A673 (cell line): ENCODE measurements around the gene PTRH1. TPM values are rescaled to one million over a fixed set of nuclear protein-coding genes. Genes with fewer than 3 reads are reported as not detected.

ENCODE experiments used
- BruUV-seq: library from RNA; stranded (reverse); fragments of 400-500 nt; replicated peaks from 2 replicates; lab custom pipeline; 2021; lab: Mats Ljungman, UMichigan
- CTCF ChIA-PET: fragments of 300-600 bp; sonication (Branson Sonifier 250); formaldehyde crosslinking; loops from one replicate; lab custom pipeline; 2022; ENCODE audit warnings: antibody characterized with exemption; lab: Charles Lee
- POLR2A ChIA-PET: fragments of 300-600 bp; sonication (Branson Sonifier 250); formaldehyde crosslinking; loops from one replicate; lab custom pipeline; 2022; ENCODE audit warnings: antibody characterized with exemption; ENCODE audit not compliant: low non-redundant PET; lab: Charles Lee
- DNase-seq: peaks from one replicate; pipeline ENCODE4 v3.0.0-alpha.2; 2015; ENCODE audit warnings: low spot score
- H3K27ac ChIP-seq: fragments of 200-600 bp; sonication (generic); 2 replicates; pipeline ENCODE4 v1.5.1; 2016; ENCODE audit warnings: mixed run types, low read depth, mild to moderate bottlenecking, mixed read lengths, antibody characterized with exemption, low read length; ENCODE audit not compliant: poor library complexity, severe bottlenecking
- H3K27me3 ChIP-seq: fragments of 200-600 bp; sonication (generic); replicated peaks from 2 replicates; pipeline ENCODE4 v1.6.1; 2017; ENCODE audit warnings: mixed run types, low read depth, mild to moderate bottlenecking, mixed read lengths, antibody characterized with exemption, low read length; ENCODE audit not compliant: insufficient read depth, poor library complexity
- H3K36me3 ChIP-seq: fragments of 200-600 bp; sonication (generic); 2 replicates; pipeline ENCODE4 v1.6.1; 2016; ENCODE audit warnings: mixed run types, mild to moderate bottlenecking, mixed read lengths, antibody characterized with exemption, low read length; ENCODE audit not compliant: insufficient read depth, poor library complexity, severe bottlenecking
- H3K4me1 ChIP-seq: fragments of 200-600 bp; sonication (generic); 2 replicates; pipeline ENCODE4 v1.6.1; 2017; ENCODE audit warnings: mixed run types, mild to moderate bottlenecking, mixed read lengths, antibody characterized with exemption, low read length; ENCODE audit not compliant: insufficient read depth, poor library complexity, severe bottlenecking
- H3K4me3 ChIP-seq: fragments of 200-600 bp; sonication (generic); 2 replicates; pipeline ENCODE4 v1.5.1; 2016; ENCODE audit warnings: low read depth, mixed run types, mild to moderate bottlenecking, mixed read lengths, low read length; ENCODE audit not compliant: poor library complexity, severe bottlenecking
- H3K9me3 ChIP-seq: fragments of 200-600 bp; sonication (generic); 2 replicates; pipeline ENCODE4 v1.6.1; 2016; ENCODE audit warnings: mixed run types, low read depth, mild to moderate bottlenecking, mixed read lengths, antibody characterized with exemption, low read length; ENCODE audit not compliant: poor library complexity, severe bottlenecking
- CTCF ChIP-seq: fragments of 300-800, 200-600 bp; sonication (generic); conservative IDR thresholded peaks from 2 replicates; pipeline ENCODE4 v1.5.1; 2017; ENCODE audit warnings: low read depth, mild to moderate bottlenecking, antibody characterized with exemption, low read length, moderate library complexity, mixed read lengths
- EZH2 ChIP-seq: fragments of 200-600 bp; sonication (generic); IDR thresholded peaks from 2 replicates; pipeline ENCODE4 v1.6.1; 2017; ENCODE audit warnings: borderline replicate concordance, low read depth, mild to moderate bottlenecking, mixed read lengths, antibody characterized with exemption, low read length; ENCODE audit not compliant: poor library complexity, severe bottlenecking
- intact Hi-C: fragments of 100-400 bp; cut with micrococcal nuclease; formaldehyde crosslinking; loops from one replicate; pipeline ENCODE4 v1.10.0; 2022; ENCODE audit not compliant: unreplicated experiment
- total RNA-seq: library from RNA; stranded (reverse); gene quantifications from 2 replicates; pipeline ENCODE4 v1.2.3, GENCODE V29; 2021

PTRH1 gene
- total RNA-seq, 1 experiment from 2014 or later: 9.3 TPM

DNA sequence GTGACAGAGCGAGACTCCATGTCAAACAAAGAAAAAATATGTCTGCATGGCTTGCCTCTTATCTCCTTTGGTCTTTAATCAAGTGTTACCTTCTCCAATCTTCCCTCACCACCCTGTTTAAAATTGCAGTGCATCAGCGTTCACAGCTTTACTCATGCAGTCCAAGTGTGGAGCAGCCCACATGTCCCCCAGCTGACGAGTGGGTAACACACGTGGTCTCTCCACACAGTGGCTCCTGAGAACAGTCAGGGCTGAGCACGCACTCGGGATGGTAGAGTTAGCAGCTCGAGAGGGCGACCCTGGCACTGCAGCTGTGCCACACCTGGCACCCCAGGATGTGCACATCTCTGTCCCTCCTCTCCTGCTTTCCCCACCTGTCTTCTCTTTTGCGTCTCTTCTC, 34.6 kb downstream of the PTRH1 start:
- intact Hi-C loops: no loop called here
- ChIA-PET POLR2A (no interaction called here), CTCF (no interaction called here)
- Histone ChIP-seq H3K27me3 (no peaks in the 10 kb centered on the region), H3K27ac (no peak overlapping the region), H3K9me3 (no peaks in the 10 kb centered on the region), H3K4me3 (no peak overlapping the region), H3K4me1 (no peaks in the 10 kb centered on the region), H3K36me3 (no peaks in the 10 kb centered on the region)
- no peak for DNase-seq
- BruUV-seq: no TSS peak
- TF ChIP-seq EZH2 (no peak), CTCF (no peak)

DNA sequence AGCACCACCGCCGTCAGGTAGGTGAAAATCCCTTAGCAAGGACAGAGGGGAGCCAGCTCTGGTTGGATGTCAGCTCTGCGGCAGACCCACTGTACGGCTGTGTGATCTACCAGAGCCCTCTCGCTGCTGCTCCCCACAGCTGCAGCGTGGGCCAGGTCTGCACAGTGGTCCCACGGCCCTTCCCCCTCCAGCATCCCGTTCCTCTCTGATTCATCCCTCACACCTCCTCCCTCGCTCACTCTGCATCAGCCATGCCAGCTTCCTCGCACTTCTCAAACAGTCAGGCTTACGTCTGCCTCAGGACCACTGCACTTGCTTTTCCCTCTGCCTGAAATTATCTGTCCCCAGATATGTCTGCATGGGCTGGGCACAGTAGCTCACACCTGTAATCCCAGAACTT, 35.2 kb downstream of the PTRH1 start:
- BruUV-seq: no TSS peak
- no peak for DNase-seq
- Histone ChIP-seq H3K9me3 (no peaks in the 10 kb centered on the region), H3K27me3 (no peaks in the 10 kb centered on the region), H3K27ac (no peak overlapping the region), H3K36me3 (no peaks in the 10 kb centered on the region), H3K4me1 (no peaks in the 10 kb centered on the region), H3K4me3 (no peak overlapping the region)
- ChIA-PET POLR2A (no interaction called here), CTCF (no interaction called here)
- TF ChIP-seq CTCF (no peak), EZH2 (no peak)
- intact Hi-C loops: no loop called here

- Histone ChIP-seq H3K36me3 (no peaks in the 10 kb centered on the region), H3K27ac (no peak overlapping the region), H3K9me3 (no peaks in the 10 kb centered on the region), H3K4me1 (no peaks in the 10 kb centered on the region), H3K4me3 (no peak overlapping the region), H3K27me3 (no peaks in the 10 kb centered on the region)
- no peak for DNase-seq
- ChIA-PET POLR2A (interaction anchor here (0.6 kb wide), 1 partner anchor 27 kb away, joined by 3 read pairs; no protein-coding TSS in a partner anchor), CTCF (no interaction called here)
- TF ChIP-seq EZH2 (no peak), CTCF (no peak)
- intact Hi-C loops: no loop called here
- no TSS peak for BruUV-seq
Observed at GRCh38 chr9:127679506-127679905, 36.0 kb downstream of the PTRH1 start.
